ENCODE results near the gene ADGRG6.

Gene ADGRG6

DNA sequence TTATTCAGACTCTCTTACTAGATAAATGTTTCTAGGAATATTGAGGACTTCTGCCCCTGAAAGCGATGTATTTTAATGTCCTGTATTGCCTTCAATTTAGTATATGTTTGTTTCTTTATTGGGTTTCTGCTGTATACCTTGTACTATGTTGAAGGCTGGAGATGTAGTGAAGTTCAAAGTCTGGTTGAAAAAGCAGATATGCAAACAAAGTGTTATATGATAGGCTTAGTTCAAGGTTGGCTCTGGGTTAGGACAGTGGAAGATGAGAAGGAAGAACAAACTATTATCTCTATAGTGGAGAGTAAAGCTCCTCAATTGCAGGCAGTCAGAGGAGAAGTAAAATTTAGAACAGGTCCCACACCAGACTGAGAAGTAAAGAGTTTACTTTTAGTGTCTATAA is 36.3 kb upstream of the ADGRG6 start:
- CTCF ChIA-PET, result interaction anchor here (1.0 kb wide), 1 partner anchor 35 kb away, joined by 3 read pairs; no protein-coding TSS in a partner anchor
- Histone ChIP-seq H3K27ac (ENCODE audit: extremely low read depth, low read depth, low read length) (no peak overlapping the region), H3K36me3 (ENCODE audit: control insufficient read depth in 2 of 2, insufficient read depth in 1 of 2, low read length in 2 of 2) (no peaks in the 10 kb centered on the region), H3K4me1 (ENCODE audit: control insufficient read depth, insufficient read depth, low read length) (no peaks in the 10 kb centered on the region), H3K9me3 (ENCODE audit: control insufficient read depth, insufficient read depth, low read depth, low read length) (no peaks in the 10 kb centered on the region), H3K4me3 (ENCODE audit: low read depth, low read length) (no peak overlapping the region)
- TF ChIP-seq, protein P1, sequence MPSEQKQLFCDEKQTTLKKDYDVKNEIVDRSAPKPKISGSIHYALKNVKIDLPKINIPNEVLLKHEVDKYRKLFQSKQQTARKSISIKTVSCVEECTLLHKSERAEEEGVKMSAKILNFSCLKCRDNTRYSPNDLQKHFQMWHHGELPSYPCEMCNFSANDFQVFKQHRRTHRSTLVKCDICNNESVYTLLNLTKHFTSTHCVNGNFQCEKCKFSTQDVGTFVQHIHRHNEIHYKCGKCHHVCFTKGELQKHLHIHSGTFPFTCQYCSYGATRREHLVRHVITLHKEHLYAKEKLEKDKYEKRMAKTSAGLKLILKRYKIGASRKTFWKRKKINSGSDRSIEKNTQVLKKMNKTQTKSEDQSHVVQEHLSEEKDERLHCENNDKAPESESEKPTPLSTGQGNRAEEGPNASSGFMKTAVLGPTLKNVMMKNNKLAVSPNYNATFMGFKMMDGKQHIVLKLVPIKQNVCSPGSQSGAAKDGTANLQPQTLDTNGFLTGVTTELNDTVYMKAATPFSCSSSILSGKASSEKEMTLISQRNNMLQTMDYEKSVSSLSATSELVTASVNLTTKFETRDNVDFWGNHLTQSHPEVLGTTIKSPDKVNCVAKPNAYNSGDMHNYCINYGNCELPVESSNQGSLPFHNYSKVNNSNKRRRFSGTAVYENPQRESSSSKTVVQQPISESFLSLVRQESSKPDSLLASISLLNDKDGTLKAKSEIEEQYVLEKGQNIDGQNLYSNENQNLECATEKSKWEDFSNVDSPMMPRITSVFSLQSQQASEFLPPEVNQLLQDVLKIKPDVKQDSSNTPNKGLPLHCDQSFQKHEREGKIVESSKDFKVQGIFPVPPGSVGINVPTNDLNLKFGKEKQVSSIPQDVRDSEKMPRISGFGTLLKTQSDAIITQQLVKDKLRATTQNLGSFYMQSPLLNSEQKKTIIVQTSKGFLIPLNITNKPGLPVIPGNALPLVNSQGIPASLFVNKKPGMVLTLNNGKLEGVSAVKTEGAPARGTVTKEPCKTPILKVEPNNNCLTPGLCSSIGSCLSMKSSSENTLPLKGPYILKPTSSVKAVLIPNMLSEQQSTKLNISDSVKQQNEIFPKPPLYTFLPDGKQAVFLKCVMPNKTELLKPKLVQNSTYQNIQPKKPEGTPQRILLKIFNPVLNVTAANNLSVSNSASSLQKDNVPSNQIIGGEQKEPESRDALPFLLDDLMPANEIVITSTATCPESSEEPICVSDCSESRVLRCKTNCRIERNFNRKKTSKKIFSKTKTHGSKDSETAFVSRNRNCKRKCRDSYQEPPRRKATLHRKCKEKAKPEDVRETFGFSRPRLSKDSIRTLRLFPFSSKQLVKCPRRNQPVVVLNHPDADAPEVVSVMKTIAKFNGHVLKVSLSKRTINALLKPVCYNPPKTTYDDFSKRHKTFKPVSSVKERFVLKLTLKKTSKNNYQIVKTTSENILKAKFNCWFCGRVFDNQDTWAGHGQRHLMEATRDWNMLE (tag by site-specific recombination; conservative IDR thresholded peaks at IDR 0.05; ENCODE audit: low read depth), result no peak
- TF ChIP-seq ZSCAN16 (tag by site-specific recombination; IDR thresholded peaks at IDR 0.05) (no peak), ZNF571 (tag by site-specific recombination; IDR thresholded peaks at IDR 0.05) (no peak), ZNF211 (tag by site-specific recombination; IDR thresholded peaks at IDR 0.05; ENCODE audit: low read depth) (no peak), ZNF341 (tag by site-specific recombination; IDR thresholded peaks at IDR 0.05; ENCODE audit: low read depth) (no peak), ZNF354C (tag by site-specific recombination; IDR thresholded peaks at IDR 0.05; ENCODE audit: borderline replicate concordance, low read depth) (no peak), ZNF221 (tag by site-specific recombination; IDR thresholded peaks at IDR 0.05; ENCODE audit: borderline replicate concordance) (no peak), ZNF274 (IDR thresholded peaks at IDR 0.05; ENCODE audit: low read length) (no peak), ZNF274 (tag by site-specific recombination; IDR thresholded peaks at IDR 0.05; ENCODE audit: borderline replicate concordance) (no peak), ZNF175 (tag by site-specific recombination; IDR thresholded peaks at IDR 0.05) (no peak), ZNF223 (tag by site-specific recombination; IDR thresholded peaks at IDR 0.05) (no peak), IKZF3 (tag by site-specific recombination; IDR thresholded peaks at IDR 0.05) (no peak)
- TF ChIP-seq, protein P2, sequence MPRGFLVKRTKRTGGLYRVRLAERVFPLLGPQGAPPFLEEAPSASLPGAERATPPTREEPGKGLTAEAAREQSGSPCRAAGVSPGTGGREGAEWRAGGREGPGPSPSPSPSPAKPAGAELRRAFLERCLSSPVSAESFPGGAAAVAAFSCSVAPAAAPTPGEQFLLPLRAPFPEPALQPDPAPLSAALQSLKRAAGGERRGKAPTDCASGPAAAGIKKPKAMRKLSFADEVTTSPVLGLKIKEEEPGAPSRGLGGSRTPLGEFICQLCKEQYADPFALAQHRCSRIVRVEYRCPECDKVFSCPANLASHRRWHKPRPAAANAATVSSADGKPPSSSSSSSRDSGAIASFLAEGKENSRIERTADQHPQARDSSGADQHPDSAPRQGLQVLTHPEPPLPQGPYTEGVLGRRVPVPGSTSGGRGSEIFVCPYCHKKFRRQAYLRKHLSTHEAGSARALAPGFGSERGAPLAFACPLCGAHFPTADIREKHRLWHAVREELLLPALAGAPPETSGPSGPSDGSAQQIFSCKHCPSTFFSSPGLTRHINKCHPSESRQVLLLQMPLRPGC (tag by site-specific recombination; IDR thresholded peaks at IDR 0.05), result no peak
- TF ChIP-seq, protein P3, sequence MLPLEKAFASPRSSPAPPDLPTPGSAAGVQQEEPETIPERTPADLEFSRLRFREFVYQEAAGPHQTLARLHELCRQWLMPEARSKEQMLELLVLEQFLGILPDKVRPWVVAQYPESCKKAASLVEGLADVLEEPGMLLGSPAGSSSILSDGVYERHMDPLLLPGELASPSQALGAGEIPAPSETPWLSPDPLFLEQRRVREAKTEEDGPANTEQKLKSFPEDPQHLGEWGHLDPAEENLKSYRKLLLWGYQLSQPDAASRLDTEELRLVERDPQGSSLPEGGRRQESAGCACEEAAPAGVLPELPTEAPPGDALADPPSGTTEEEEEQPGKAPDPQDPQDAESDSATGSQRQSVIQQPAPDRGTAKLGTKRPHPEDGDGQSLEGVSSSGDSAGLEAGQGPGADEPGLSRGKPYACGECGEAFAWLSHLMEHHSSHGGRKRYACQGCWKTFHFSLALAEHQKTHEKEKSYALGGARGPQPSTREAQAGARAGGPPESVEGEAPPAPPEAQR (tag by site-specific recombination; IDR thresholded peaks at IDR 0.05), result no peak
- TF ChIP-seq, protein P4, sequence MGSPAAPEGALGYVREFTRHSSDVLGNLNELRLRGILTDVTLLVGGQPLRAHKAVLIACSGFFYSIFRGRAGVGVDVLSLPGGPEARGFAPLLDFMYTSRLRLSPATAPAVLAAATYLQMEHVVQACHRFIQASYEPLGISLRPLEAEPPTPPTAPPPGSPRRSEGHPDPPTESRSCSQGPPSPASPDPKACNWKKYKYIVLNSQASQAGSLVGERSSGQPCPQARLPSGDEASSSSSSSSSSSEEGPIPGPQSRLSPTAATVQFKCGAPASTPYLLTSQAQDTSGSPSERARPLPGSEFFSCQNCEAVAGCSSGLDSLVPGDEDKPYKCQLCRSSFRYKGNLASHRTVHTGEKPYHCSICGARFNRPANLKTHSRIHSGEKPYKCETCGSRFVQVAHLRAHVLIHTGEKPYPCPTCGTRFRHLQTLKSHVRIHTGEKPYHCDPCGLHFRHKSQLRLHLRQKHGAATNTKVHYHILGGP (tag by site-specific recombination; IDR thresholded peaks at IDR 0.05), result no peak
- TF ChIP-seq, protein P5, sequence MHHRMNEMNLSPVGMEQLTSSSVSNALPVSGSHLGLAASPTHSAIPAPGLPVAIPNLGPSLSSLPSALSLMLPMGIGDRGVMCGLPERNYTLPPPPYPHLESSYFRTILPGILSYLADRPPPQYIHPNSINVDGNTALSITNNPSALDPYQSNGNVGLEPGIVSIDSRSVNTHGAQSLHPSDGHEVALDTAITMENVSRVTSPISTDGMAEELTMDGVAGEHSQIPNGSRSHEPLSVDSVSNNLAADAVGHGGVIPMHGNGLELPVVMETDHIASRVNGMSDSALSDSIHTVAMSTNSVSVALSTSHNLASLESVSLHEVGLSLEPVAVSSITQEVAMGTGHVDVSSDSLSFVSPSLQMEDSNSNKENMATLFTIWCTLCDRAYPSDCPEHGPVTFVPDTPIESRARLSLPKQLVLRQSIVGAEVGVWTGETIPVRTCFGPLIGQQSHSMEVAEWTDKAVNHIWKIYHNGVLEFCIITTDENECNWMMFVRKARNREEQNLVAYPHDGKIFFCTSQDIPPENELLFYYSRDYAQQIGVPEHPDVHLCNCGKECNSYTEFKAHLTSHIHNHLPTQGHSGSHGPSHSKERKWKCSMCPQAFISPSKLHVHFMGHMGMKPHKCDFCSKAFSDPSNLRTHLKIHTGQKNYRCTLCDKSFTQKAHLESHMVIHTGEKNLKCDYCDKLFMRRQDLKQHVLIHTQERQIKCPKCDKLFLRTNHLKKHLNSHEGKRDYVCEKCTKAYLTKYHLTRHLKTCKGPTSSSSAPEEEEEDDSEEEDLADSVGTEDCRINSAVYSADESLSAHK (tag by site-specific recombination; IDR thresholded peaks at IDR 0.05), result no peak
- TF ChIP-seq, protein P6, sequence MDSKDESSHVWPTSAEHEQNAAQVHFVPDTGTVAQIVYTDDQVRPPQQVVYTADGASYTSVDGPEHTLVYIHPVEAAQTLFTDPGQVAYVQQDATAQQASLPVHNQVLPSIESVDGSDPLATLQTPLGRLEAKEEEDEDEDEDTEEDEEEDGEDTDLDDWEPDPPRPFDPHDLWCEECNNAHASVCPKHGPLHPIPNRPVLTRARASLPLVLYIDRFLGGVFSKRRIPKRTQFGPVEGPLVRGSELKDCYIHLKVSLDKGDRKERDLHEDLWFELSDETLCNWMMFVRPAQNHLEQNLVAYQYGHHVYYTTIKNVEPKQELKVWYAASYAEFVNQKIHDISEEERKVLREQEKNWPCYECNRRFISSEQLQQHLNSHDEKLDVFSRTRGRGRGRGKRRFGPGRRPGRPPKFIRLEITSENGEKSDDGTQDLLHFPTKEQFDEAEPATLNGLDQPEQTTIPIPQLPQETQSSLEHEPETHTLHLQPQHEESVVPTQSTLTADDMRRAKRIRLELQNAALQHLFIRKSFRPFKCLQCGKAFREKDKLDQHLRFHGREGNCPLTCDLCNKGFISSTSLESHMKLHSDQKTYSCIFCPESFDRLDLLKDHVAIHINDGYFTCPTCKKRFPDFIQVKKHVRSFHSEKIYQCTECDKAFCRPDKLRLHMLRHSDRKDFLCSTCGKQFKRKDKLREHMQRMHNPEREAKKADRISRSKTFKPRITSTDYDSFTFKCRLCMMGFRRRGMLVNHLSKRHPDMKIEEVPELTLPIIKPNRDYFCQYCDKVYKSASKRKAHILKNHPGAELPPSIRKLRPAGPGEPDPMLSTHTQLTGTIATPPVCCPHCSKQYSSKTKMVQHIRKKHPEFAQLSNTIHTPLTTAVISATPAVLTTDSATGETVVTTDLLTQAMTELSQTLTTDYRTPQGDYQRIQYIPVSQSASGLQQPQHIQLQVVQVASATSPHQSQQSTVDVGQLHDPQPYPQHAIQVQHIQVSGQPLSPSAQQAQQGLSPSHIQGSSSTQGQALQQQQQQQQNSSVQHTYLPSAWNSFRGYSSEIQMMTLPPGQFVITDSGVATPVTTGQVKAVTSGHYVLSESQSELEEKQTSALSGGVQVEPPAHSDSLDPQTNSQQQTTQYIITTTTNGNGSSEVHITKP (tag by site-specific recombination; IDR thresholded peaks at IDR 0.05), result no peak
- POLR2A ChIA-PET, result no interaction called here
